ENCODE results near the gene LDB2.

LDB2 gene

GRCh38 chr4:16714191-16714590 lies 184.3 kb downstream of the LDB2 start:
- Histone ChIP-seq H3K9me3 (ENCODE audit: insufficient read depth, low read depth, low read length) (no peaks in the 10 kb centered on the region), H3K4me2 (ENCODE audit: low read depth, low read length, poor library complexity, severe bottlenecking) (no peak overlapping the region), H3K4me1 (ENCODE audit: insufficient read depth, low read length, poor library complexity, severe bottlenecking) (no peaks in the 10 kb centered on the region), H3K9me2 (replicated peaks; ENCODE audit: low read depth, low read length) (no peaks in the 10 kb centered on the region), H3K9ac (ENCODE audit: low read depth, low read length, poor library complexity, severe bottlenecking) (no peak overlapping the region), H3F3A (ENCODE audit: low read depth) (no peaks in the 10 kb centered on the region), H3K79me2 (ENCODE audit: insufficient read depth, low read length) (no peaks in the 10 kb centered on the region), H4K20me1 (ENCODE audit: insufficient read depth, low read length, poor library complexity, severe bottlenecking) (no peaks in the 10 kb centered on the region), H3K4me3 (ENCODE audit: low read length, poor library complexity, severe bottlenecking) (no peak overlapping the region), H2AFZ (ENCODE audit: low read length) (no peak overlapping the region), H3K27me3 (ENCODE audit: insufficient read depth, low read length, poor library complexity, severe bottlenecking) (no peaks in the 10 kb centered on the region), H3K36me3 (ENCODE audit: insufficient read depth, low read length) (no peaks in the 10 kb centered on the region)
- TF ChIP-seq EZH2phosphoT487 (IDR thresholded peaks at IDR 0.05; ENCODE audit: borderline replicate concordance), result no peak
- TF ChIP-seq, protein P1, sequence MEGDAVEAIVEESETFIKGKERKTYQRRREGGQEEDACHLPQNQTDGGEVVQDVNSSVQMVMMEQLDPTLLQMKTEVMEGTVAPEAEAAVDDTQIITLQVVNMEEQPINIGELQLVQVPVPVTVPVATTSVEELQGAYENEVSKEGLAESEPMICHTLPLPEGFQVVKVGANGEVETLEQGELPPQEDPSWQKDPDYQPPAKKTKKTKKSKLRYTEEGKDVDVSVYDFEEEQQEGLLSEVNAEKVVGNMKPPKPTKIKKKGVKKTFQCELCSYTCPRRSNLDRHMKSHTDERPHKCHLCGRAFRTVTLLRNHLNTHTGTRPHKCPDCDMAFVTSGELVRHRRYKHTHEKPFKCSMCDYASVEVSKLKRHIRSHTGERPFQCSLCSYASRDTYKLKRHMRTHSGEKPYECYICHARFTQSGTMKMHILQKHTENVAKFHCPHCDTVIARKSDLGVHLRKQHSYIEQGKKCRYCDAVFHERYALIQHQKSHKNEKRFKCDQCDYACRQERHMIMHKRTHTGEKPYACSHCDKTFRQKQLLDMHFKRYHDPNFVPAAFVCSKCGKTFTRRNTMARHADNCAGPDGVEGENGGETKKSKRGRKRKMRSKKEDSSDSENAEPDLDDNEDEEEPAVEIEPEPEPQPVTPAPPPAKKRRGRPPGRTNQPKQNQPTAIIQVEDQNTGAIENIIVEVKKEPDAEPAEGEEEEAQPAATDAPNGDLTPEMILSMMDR (conservative IDR thresholded peaks at IDR 0.05; ENCODE audit: low read length), result no peak

GRCh38 chr4:16713696-16714095 lies 184.7 kb downstream of the LDB2 start:
- Histone ChIP-seq H3K79me2 (ENCODE audit: insufficient read depth, low read length) (no peaks in the 10 kb centered on the region), H2AFZ (ENCODE audit: low read length) (no peak overlapping the region), H3K36me3 (ENCODE audit: insufficient read depth, low read length) (no peaks in the 10 kb centered on the region), H3K4me3 (ENCODE audit: low read length, poor library complexity, severe bottlenecking) (no peak overlapping the region), H4K20me1 (ENCODE audit: insufficient read depth, low read length, poor library complexity, severe bottlenecking) (no peaks in the 10 kb centered on the region), H3K9me3 (ENCODE audit: insufficient read depth, low read depth, low read length) (no peaks in the 10 kb centered on the region), H3K9me2 (replicated peaks; ENCODE audit: low read depth, low read length) (no peaks in the 10 kb centered on the region), H3K4me1 (ENCODE audit: insufficient read depth, low read length, poor library complexity, severe bottlenecking) (no peaks in the 10 kb centered on the region), H3K27me3 (ENCODE audit: insufficient read depth, low read length, poor library complexity, severe bottlenecking) (no peaks in the 10 kb centered on the region), H3K4me2 (ENCODE audit: low read depth, low read length, poor library complexity, severe bottlenecking) (no peak overlapping the region), H3F3A (ENCODE audit: low read depth) (no peaks in the 10 kb centered on the region), H3K9ac (ENCODE audit: low read depth, low read length, poor library complexity, severe bottlenecking) (no peak overlapping the region)
- TF ChIP-seq EZH2phosphoT487 (IDR thresholded peaks at IDR 0.05; ENCODE audit: borderline replicate concordance), result no peak
- TF ChIP-seq, protein P1 (conservative IDR thresholded peaks at IDR 0.05; ENCODE audit: low read length), result no peak

DNA sequence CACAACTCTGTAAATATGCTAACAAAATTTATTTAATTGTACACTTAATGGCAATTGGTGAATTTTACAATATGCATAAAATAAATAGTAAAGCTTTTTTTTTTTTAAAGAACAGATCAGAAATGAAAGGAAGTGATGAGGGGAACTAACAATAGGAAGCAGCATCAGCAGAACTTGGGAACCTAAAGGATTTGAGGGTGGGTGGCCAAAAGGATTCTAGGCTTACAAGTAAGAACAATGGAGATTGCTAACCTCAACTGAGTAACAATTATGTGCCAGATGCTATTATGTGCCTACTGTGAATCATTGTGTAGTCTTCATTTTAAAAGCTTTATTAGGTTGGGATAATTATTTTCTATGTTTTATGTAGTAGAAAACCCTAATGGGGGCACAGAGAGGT lies 185.2 kb downstream of the LDB2 start:
- H3K9me2 ChIP-seq (replicated peaks; ENCODE audit: low read depth, low read length), result no peaks in the 10 kb centered on the region
- no peak overlapping the region for H3K9ac ChIP-seq (ENCODE audit: low read depth, low read length, poor library complexity, severe bottlenecking)
- H3K9me3 ChIP-seq (ENCODE audit: insufficient read depth, low read depth, low read length), result no peaks in the 10 kb centered on the region
- H3K4me3 ChIP-seq (ENCODE audit: low read length, poor library complexity, severe bottlenecking), result no peak overlapping the region
- no peaks in the 10 kb centered on the region for H3K79me2 ChIP-seq (ENCODE audit: insufficient read depth, low read length)
- no peak for TF ChIP-seq EZH2phosphoT487 (IDR thresholded peaks at IDR 0.05; ENCODE audit: borderline replicate concordance)
- TF ChIP-seq, protein P1 (conservative IDR thresholded peaks at IDR 0.05; ENCODE audit: low read length), result no peak
- H2AFZ ChIP-seq (ENCODE audit: low read length), result no peak overlapping the region
- H3K36me3 ChIP-seq (ENCODE audit: insufficient read depth, low read length), result no peaks in the 10 kb centered on the region
- no peaks in the 10 kb centered on the region for H3K27me3 ChIP-seq (ENCODE audit: insufficient read depth, low read length, poor library complexity, severe bottlenecking)
- H4K20me1 ChIP-seq (ENCODE audit: insufficient read depth, low read length, poor library complexity, severe bottlenecking), result no peaks in the 10 kb centered on the region
- H3K4me2 ChIP-seq (ENCODE audit: low read depth, low read length, poor library complexity, severe bottlenecking), result no peak overlapping the region
- no peaks in the 10 kb centered on the region for H3K4me1 ChIP-seq (ENCODE audit: insufficient read depth, low read length, poor library complexity, severe bottlenecking)
- H3F3A ChIP-seq (ENCODE audit: low read depth), result no peaks in the 10 kb centered on the region

All from Loucy (cell line).